Stimulated activated CD4-positive, alpha-beta T cell treated with anti-CD3 and anti-CD28 coated beads, Interleukin-12 subunit alpha, Interleukin-12 subunit beta, amount 100 ng/mL, for 4 hours (primary cell): ENCODE results near the gene HSD17B12.
"Not testable (repeated sequence)": the region's sequence is repeated elsewhere in the genome, so short reads cannot be mapped to it uniquely, and the experiment has no call there.

Source experiments
- DNase-seq: peaks from one replicate; pipeline ENCODE4 v3.0.0-alpha.2; 2020

Gene HSD17B12

GRCh38 chr11:43680521-43681400, at the start of gene HSD17B12:
TSS of gene HSD17B12 (plus strand) at chr11:43680738. CDS start at chr11:43680828, 90 bp downstream.
- DNase-seq = peak; percentile 97

- DNase-seq = no peak
Observed at GRCh38 chr11:43631732-43632131, 48.8 kb upstream of the HSD17B12 start.

- DNase-seq = no peak
Observed at GRCh38 chr11:43632181-43632580, 48.4 kb upstream of the HSD17B12 start.

DNA sequence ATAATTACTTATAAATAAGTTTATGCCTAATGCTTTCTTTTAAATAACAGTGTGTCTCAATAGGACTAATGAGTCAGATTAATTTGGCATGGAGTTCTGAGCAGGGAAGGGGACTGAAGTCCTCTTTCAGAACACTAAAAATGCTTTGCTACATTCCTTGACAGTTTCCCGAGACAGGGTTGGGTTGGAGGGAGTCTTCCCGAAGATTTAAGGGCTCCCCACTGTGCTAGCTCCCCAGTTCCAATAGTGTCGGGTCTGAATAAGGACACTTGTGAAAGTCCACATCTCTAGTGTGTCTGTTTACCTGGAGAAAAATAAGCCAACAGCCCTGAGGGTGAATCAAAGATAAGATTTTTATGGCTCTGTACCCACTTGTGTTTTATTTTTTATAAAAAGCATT, 41.8 kb upstream of the HSD17B12 start:
- no peak for DNase-seq

DNA sequence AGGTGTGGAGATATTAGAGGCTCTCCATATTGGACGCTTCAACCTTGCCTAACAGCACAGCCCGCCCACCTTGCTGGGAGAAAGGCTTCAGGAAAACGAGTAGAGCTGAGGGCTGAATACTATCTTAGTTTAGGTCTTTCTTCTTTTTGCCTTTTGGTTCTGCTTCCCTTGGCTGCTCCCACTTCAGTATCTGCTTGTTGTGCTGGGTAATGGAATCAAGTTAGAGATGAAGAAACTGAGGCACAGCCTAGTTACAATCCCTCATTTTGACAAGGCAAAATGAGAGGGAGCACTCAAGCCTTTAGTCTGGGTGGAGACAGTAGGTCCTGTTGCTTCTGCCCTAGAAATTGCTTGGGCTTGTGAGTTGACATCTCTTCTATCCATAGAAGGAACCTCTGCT, 41.3 kb upstream of the HSD17B12 start:
- no peak for DNase-seq

GRCh38 chr11:43639920-43640319, 40.6 kb upstream of the HSD17B12 start:
- DNase-seq = no peak

GRCh38 chr11:43643898-43644620, 36.5 kb upstream of the HSD17B12 start:
- peak; percentile 80 for DNase-seq

- no peak for DNase-seq
Observed at GRCh38 chr11:43644621-43645299, 35.8 kb upstream of the HSD17B12 start.

DNA sequence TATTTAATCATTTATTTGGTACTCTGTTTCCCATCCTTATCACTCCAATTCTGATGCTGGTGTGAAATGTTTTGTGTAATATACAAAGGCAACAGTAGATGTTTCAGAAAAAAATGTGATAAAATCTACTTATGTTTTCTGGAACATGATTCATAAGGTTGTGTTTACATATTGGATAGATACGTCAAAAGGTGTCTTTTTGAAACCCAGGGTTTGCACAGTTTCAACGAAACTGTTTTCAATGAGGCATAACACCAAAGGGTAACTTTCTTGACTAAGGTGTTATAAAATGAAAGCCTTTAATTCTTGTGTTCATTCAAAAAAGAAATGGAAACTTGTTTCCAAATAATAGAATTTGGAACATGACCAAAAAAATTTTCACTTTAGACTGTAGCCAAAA, 33.8 kb upstream of the HSD17B12 start:
- no peak for DNase-seq

GRCh38 chr11:43648888-43649287, 31.6 kb upstream of the HSD17B12 start:
- DNase-seq = no peak

GRCh38 chr11:43649501-43649900, 31.0 kb upstream of the HSD17B12 start:
- DNase-seq = no peak

- no peak for DNase-seq
Observed at GRCh38 chr11:43649921-43650320, 30.6 kb upstream of the HSD17B12 start.

DNA sequence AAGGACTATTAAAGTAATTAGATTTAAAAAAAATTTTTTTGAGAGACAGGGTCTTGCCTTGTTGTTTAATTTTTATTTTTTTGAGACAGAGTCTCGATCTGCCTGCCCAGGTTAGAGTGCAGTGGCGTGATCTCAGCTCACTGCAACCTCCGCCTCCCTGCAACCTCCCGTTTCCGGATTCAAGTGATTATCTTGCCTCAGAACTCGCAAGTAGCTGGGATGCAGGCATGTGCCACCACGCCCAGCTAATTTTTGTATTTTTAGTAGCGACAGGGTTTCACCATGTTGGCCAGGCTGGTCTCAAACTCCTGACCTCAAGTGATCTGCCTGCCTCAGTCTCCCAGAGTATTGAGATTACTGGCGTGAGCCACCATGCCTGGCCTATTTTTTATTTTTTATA, 17.5 kb upstream of the HSD17B12 start:
- not testable (repeated sequence) for DNase-seq

GRCh38 chr11:43664295-43664694, 16.2 kb upstream of the HSD17B12 start:
- DNase-seq = no peak

DNA sequence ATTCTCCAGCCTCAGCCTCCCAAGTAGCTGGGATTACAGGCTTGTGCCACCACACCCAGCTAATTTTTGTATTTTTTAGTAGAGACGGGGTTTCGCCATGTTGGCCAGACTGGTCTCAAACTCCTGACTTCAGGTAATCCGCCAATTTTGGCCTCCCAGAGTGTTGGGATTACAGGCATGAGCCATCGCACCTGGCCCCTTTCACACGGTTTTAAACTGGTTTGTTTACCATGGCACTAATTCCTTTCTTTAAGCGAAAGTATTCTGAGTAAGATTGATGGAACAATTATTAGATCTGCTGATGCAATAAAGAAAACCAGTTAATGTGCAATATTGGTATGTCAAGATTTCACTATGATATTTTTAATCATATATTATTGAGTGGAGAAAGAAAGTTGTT, 9.3 kb upstream of the HSD17B12 start:
- DNase-seq = not testable (repeated sequence)

- DNase-seq = no peak
Observed at GRCh38 chr11:43674560-43674959, 6.0 kb upstream of the HSD17B12 start.

DNA sequence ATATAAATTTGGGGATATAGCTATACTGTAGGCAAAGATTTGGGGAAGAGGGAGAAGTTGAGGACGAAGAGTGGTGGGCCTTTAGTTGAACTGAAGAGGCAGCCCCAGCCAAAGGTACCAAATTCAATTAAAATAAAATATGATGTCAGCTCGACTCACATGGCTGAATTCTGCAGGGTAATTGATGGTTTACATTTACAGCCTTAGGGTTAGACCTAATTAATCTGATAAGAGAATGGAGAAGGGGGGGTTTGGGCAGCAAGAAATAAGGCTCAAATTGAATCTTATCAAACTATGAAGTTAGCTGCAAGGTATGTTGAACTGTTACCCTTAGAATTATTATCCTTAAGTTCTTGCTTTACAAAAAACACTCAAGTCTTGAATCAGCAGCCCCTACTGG, 3.6 kb upstream of the HSD17B12 start:
- no peak for DNase-seq

- DNase-seq = no peak
Observed at GRCh38 chr11:43681401-43681942, 934 bp downstream of the HSD17B12 start.

- DNase-seq = not testable (repeated sequence)
Observed at GRCh38 chr11:43682081-43682480, 1.5 kb downstream of the HSD17B12 start.

- DNase-seq = no peak
Observed at GRCh38 chr11:43685440-43685839, 4.9 kb downstream of the HSD17B12 start.

- no peak for DNase-seq
Observed at GRCh38 chr11:43686207-43686606, 5.7 kb downstream of the HSD17B12 start.

GRCh38 chr11:43687120-43687791, 6.7 kb downstream of the HSD17B12 start:
- DNase-seq = no peak

GRCh38 chr11:43688394-43688793, 7.9 kb downstream of the HSD17B12 start:
- no peak for DNase-seq
